ENCODE measurements around the gene KCTD15. TPM values are rescaled to one million over a fixed set of nuclear protein-coding genes. Genes with fewer than 3 reads are reported as not detected.

KCTD15 gene, protein sequence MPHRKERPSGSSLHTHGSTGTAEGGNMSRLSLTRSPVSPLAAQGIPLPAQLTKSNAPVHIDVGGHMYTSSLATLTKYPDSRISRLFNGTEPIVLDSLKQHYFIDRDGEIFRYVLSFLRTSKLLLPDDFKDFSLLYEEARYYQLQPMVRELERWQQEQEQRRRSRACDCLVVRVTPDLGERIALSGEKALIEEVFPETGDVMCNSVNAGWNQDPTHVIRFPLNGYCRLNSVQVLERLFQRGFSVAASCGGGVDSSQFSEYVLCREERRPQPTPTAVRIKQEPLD
- total RNA-seq, result 39.1 and 52.7 TPM in 2 replicates

GRCh38 chr19:33796164-33796875 is at the start of gene KCTD15:
KCTD15 (plus strand) TSS chr19:33796870; CDS start chr19:33800455, 3,585 bp downstream.

Other genes starting within 250 kb of the KCTD15 start
- not detected in 2 replicates for gene CHST8, start 174.9 kb upstream of the KCTD15 start, total RNA-seq